Erythroblast (primary cell): ENCODE measurements around the gene CLDN14.

ENCODE experiments used
- GATA1 ChIP-seq: IDR thresholded peaks from 2 replicates; pipeline ENCODE4 v1.6.1; 2011; ENCODE audit warnings: low read depth, mild to moderate bottlenecking, control low read depth, low read length, moderate library complexity
- POLR2A ChIP-seq: IDR thresholded peaks from 2 replicates; pipeline ENCODE4 v1.6.1; 2011; ENCODE audit warnings: mild to moderate bottlenecking, low read length

DNA sequence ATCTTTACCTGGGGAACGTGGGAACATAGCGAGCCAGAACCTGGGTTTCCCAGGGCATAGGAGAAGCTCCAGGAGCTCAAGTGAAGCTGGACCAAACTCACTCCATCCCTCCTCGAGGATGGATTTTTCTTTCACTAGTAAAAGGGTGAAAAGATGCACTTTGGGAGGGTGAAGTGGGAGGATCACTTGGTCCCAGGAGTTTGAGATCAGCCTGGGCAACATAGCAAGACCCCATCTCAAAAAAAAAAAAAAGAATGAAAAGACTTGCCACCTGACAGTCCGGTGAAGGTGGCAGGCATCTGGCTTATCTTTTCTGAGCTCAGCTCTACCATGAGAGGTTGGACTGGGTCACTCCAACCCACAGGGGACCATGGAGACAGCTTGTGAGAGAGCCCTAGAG, 52.4 kb downstream of the CLDN14 start:
- TF ChIP-seq POLR2A (no peak), GATA1 (no peak)
